Raji (cell line): Measurements from ENCODE around the gene TPRN.

ENCODE experiments used
- POLR2A ChIP-seq: IDR thresholded peaks from 2 replicates; pipeline ENCODE4 v1.6.1; 2011; ENCODE audit warnings: low read depth, low read length, control low read depth; ENCODE audit not compliant: insufficient read depth

TPRN gene

DNA sequence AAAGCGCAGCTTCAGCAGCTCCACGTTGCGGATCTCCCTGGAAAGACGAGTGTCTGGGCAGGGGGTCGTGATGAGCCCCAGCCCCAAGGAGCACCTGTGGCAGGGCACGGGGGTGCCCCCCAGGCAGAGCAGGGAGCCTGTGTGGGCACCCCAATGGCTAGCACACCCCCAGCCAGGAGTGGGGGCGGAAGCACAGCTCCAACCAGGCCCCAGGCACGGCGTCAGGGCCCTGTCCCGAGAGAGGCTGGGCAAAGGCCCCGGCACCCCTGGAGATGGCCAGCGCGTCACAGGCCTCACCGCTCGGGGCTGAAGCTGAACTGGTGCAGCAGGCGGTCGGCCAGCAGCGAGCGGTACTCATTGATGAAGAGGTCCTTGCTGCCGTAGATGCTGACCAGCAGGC is 20.1 kb downstream of the TPRN start:
- no peak for TF ChIP-seq POLR2A

DNA sequence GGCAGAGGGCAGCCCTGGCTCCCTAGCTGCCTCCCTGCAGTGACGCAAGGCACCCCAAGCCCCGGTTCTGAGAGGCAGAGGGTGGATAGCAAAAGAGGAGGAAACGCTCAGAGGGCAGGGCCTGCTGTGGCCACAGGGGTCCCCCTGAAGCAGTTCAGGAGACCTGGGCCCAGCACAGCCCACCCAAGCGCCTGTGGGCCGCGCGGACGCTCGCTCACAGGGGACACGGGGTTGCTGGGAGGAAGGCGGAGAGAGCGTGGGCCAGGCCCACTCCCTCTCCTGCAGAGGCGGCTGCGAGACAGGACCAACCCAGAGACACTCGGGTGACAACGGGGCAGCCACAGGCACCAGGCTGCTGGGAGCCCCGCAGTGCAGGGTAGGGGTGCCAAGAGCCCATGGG is 20.8 kb downstream of the TPRN start:
- TF ChIP-seq POLR2A = no peak

- no peak for TF ChIP-seq POLR2A
Measured at GRCh38 chr9:137178939-137179630, 21.5 kb downstream of the TPRN start.

- no peak for TF ChIP-seq POLR2A
Measured at GRCh38 chr9:137178201-137178938, 22.2 kb downstream of the TPRN start.

- TF ChIP-seq POLR2A = no peak
Measured at GRCh38 chr9:137176302-137177182, 24.0 kb downstream of the TPRN start.

- no peak for TF ChIP-seq POLR2A
Measured at GRCh38 chr9:137175345-137175961, 25.1 kb downstream of the TPRN start.

DNA sequence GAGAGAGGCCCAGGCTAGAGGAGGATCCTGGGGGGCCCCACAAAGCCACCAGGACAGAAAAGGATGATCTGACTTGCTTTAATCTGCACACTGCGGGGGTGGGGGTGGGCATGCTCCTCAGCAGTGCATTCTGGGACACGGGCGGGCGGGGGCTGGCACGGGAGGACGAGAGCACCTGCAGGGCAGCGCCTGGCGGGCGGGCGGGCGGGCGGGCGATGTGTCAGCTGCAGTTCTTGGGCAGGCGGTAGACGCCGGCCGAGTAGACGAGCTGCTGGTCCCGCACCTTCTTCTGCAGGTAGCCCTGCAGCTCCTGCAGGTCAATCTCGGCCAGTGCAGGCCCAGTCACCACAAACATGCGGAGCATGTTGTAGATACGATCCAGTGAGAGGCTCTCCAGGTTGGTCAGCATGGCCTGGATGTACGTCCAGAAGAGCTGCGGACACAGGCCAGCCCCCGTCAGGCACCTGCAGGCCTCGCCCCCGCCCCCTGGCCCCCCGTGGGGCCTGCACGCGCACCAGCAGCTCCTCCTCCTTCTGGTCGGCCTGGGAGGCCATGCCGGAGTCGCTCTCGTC is 25.7 kb downstream of the TPRN start:
- no peak for TF ChIP-seq POLR2A

- TF ChIP-seq POLR2A = no peak
Measured at GRCh38 chr9:137173796-137174664, 26.5 kb downstream of the TPRN start.

DNA sequence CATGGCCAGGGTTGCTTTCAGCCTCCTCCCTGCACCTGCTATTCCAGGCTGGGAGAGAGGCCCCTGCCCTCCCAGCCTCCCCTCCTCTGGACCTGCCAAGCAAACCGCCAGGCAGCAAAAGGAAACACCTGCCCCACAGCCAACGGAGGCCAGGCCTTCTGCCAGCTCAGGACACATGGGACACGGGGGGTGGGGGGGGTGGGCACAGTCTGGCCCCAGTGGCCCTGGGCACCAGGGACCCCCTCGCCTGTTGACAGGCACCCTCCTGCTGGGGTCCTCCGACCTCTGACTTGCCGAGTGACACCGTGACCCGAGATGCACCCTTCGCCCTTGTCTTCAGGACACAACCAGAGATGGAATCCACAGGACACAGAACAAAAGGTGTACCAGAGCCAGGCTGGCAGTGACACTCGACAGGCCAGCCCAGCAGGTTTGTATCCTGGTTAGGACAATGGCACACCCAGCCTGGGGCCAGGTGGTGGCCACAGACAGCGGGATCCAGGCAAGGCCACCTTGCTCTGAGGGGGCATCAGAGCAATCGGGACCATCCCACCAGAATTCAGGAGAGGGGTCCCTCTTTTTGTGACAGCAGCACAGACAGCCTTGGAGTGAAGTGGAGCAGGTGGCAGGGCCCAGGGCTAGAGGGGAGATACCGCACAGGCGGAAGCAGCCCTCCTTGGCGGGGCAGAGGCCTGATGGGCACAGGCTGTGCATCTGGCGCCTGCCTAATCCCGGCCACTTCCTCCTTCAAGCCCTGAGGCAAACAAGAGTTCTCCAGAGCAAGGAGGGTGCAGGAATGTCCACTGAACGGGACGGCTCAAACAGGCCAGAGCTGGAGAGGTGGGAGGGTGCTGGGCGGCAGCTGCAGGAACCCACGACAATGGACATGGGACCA is 27.4 kb downstream of the TPRN start:
- no peak for TF ChIP-seq POLR2A

DNA sequence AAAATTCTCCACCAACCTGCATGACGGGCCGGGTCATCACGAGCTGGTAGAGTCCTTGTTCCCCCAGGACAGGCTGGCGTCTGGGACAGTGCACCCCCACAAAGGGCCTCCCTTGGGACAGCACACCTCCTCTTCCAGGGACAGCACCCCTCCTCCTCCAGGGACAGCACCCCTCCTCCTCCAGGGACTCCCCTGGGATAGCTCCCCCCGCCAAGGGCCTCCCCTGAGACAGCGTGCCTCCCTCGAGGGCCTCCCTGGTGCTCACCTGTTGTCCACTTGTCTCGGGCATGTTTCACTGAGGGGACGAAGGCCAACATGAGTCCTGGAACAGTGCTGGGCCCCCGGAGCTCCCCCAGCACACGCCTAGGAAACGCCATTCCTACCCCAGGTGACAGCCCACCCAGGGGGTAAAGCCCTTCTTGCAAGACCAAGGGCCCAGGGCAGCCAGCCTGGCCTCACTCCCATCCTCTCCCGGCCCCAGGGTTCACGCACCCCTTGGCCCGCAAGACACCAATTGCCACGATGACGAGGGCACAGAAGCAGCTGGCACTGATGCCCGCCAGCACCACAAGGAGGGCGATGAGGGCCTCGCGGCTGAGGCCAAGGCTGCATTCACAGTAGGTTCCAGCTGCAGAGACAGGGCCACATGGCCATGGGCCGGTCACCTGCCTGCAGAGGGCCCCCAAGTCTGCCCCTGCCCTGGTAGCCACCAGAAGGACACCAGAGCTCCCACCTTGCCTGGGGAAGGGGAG is 29.2 kb downstream of the TPRN start:
- TF ChIP-seq POLR2A = no peak

DNA sequence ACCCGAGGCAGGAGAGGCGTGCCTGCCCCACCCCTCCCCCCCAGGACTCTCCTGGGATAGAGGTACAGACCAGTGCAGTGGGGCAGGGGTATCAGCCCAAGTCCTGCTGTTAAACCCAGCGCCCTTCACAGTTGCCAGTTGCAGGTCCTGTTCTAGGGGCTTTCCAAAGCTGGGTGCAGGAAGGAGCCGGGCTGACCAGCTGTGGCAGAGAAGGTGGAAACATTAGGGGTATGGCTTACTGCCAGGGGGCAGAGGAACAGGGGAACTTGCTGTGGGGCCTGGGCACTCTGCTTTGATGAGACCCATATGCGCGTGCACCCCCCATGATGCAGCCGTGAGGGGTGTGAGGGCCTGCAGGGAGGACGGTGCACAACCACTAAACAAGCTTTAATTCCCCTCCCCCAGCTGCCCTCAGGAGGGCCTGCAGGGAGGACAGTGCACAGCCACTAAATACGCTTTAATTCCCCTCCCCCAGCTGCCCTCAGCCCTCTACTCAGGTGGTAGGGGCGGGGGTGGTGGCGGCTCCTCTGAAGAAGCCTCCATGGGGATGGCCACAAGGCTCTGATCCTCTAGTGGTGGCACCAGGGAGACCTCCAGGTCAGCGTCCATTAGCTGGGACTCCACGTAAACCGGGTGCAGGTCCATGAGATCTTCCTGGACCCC is 29.9 kb downstream of the TPRN start:
- no peak for TF ChIP-seq POLR2A

DNA sequence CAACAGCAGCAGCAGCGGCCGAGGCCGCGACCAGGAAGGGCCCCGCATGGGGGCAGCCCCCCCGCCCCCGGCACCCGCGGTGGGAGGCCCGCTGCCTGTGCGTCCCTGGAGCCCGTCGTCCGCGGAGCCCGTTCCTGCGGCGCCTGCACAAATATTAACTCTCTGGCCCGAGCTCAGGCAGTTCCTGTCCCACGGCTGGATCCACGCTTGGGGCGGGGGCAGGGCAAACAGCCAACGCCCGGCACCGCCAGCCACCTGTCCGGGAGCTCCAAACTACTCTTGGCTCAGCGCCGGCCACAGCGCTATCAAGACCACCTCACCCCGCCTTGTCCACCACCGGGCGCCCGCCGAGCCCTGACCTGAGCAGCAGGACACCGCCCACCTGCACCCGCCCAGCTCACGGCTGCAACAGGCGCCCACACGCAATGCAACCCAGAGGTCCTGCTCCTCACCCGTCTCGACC is 30.6 kb downstream of the TPRN start, which contains the start of gene LRRC26:
LRRC26 (minus strand) TSS at position 156 of the 463 bp plus-strand sequence; CDS start at position 48, 108 bp downstream.
- TF ChIP-seq POLR2A = no peak
